GM12801 (cell line): ENCODE measurements around the gene P2RY13.

Experiments
- CTCF ChIP-seq: IDR thresholded peaks from one replicate; pipeline ENCODE4 v1.5.1; 2011; ENCODE audit warnings: control low read depth; ENCODE audit not compliant: insufficient read length; ENCODE audit errors: extremely low read depth

The P2RY13 gene

GRCh38 chr3:151331696-151332095 is 2.3 kb upstream of the P2RY13 start:
- no peak for TF ChIP-seq CTCF

GRCh38 chr3:151330899-151331298 is 1.6 kb upstream of the P2RY13 start:
- no peak for TF ChIP-seq CTCF

GRCh38 chr3:151330379-151330778 is 1.0 kb upstream of the P2RY13 start:
- no peak for TF ChIP-seq CTCF

GRCh38 chr3:151328298-151328995 is 902 bp downstream of the P2RY13 start:
- no peak for TF ChIP-seq CTCF

- no peak for TF ChIP-seq CTCF
These were observed 1.7 kb downstream of the P2RY13 start for GRCh38 chr3:151327571-151328198.

GRCh38 chr3:151322511-151322910 is 6.8 kb downstream of the P2RY13 start:
- TF ChIP-seq CTCF = no peak

GRCh38 chr3:151321526-151321925 is 7.8 kb downstream of the P2RY13 start:
- no peak for TF ChIP-seq CTCF
